Measurements from ENCODE around the gene PTPRT.
"Not testable (repeated sequence)": the region's sequence is repeated elsewhere in the genome, so short reads cannot be mapped to it uniquely, and the experiment has no call there.

Gene PTPRT

DNA sequence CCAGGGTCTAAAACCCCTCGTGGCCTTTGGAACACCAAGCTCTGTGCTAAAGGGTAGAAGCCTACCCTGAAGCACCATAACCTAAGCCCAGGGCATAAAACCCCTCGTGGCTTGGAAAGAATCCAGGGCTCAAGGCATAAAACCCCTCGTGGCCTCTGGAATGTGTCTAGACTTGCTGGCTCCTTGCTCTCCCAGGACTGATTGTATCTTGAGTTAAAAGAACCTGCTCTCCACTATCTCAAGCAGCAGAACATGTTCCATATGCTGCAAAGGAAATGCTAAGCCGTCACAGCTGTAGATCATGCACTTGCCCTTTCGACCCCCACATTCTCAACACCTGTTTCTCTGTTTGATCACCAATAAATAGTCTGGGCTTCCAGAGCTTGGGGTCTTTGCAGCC, 288.9 kb downstream of the PTPRT start:
- not testable (repeated sequence) for DNase-seq

DNA sequence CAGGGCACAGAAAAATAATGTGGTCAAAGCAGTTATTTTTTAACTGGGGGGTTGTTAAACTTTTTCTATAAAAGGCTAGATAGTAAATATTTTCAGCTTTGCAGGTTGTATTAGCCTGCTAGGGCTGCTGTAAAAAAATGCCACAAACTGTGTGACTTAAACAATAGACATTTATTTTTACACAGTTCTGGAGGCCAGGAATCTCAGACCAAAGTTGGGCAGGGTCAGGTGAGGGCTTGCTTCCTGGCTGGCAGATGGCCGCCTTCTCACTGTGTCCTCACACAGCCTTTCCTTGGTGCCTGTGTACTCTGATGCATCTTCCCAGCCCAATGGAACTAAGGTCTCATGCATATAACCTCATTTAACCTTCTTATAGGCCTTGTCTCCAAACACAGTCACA, 294.7 kb downstream of the PTPRT start:
- DNase-seq, result no peak

DNA sequence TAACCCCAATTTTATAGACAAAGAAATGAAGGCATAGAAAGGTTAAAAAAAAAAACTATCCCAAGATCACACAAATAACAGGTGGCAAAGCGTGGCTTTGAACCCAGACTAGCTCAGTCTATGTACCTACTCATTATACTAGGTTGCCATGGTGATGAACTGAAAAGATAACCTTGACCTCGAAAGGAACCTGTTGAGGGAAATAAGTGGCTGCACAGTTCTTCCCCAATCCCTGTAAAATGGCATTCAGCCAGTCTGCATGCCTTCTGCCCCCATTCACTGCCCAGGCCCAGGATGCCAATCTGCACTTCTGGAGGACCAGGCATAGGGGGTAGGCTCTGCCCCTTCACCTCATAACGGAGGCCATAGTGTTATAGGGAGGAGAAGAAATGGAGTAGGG, 295.2 kb downstream of the PTPRT start:
- no peak for DNase-seq

DNA sequence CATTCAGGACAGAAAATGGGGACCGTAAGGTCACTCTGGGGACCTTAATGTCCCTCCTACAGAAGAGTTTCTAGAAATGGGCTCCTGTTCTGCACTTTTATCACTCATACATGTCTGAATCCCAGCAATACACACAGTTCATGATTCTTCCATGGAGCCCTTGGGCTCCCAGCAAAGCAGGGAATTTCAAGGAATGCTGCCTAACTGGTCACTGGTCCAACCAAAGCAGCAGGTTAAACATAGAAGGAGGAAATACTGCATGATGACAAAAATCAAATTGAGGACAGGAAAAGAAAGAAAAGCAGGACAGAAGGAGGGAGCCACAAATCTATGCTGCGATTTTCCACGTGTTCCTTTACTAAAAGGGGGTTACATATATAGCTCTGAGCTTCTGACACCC, 300.2 kb downstream of the PTPRT start:
- no peak for DNase-seq

DNA sequence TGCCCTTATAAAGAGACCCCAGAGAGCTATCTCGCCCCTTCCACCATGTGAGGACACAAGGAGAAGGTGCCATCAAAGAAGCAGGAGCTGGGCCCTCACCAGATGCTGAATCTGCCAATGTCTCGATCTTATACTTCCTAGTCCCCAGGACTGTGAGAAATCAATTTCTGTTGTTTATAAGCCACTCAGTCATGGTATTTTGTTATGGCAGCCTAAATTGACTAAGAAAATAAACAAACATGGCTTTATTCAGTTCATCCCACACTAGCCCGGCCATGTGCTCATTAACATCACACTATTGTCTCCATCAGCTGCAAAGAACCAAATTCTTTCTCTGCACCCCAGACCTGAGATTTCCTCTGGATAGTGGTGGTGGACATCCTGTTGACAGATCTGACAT, 302.4 kb downstream of the PTPRT start:
- no peak for DNase-seq

DNA sequence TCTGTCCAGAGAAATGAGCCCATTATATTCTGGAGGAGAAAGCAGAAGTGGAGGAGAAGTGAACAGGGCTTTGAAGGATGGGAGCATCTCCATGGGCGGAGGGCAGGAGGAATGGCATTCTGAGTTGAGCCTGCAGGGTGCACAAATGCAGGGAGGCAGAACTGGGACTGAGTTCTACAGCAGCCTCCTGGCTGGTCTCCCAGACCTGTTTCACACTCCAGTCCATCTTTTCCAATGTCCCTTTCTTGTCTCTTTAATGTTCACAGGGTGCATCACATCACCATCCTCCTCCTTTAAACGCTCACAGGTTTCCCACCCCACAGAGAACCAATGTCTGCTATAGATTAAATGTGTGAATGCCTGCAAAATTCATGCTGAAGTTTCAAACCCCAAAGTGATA, 302.9 kb downstream of the PTPRT start:
- DNase-seq, result no peak

DNA sequence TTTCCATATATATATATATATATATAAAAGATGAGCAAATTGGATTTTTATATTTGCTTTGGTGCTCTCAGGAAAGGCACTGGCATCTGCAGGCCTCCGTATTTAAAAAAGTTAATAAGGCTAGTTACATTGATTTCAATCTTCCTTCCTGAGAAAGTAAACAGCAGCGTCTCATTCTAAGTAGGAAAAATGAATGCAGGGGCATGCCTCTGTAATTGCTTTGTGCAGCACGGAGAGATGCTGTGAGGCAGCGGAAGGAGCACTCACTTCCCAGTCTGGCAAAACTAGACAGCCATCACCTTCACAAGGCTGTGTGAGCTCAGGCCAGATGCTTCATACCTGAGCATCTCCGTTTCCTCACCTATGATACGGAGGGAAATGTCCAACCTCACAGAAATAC, 303.7 kb downstream of the PTPRT start:
- no peak for DNase-seq

DNA sequence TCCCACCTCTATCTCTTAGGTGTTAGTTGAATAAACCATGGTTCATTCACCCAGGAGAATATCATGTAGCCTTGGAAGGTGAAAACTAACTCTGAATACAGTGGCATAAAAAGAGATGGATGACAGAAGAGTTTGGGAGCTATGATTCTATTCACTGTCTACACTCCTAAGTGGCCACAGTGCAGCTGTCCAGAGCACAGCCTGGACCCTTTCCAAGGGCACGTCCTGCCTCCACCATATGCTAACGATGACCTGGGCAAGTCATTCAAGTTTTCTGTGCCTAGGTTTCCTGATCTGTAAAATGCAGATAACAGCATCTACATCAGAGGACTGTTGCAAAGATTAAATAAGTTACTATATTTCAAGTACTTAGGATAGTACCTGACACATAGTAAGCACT, 314.1 kb downstream of the PTPRT start:
- no peak for DNase-seq

DNA sequence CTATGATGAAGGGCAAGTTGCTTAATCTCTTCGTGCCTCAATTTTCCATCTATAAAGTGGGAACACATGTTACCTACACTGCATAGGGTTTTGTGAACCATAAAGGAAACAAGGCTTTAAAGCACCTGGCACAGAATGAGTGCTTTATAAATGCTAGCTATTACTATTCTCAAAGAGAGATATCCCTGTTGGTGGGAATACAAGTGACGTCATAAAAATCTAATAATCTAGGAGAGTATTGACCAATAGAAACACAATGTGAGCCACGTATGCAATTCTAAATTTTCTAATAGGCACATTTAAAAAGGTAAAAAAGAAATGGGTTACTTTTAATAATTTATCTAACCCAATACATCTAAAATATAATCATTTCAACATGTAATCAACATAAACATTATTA, 316.4 kb downstream of the PTPRT start:
- no peak for DNase-seq

DNA sequence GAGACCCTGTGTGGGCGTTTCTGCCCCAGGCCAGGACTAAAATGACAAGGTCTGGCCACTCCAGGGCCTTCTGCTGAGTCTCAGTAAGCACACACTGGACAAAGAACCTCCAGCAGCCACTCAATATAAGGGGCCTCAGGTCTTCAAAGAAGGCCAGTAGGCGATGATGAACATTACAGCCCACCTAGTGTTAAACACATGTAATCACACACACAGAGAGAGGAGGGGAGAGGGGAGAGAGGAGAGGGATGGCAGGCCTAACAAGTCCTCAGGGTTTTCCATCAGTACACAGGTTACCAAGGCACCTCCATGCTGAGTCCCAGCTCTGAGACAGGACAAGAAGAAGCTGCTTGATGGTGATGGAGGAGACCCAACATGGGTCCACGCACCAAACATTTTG, 325.6 kb downstream of the PTPRT start:
- no peak for DNase-seq

DNA sequence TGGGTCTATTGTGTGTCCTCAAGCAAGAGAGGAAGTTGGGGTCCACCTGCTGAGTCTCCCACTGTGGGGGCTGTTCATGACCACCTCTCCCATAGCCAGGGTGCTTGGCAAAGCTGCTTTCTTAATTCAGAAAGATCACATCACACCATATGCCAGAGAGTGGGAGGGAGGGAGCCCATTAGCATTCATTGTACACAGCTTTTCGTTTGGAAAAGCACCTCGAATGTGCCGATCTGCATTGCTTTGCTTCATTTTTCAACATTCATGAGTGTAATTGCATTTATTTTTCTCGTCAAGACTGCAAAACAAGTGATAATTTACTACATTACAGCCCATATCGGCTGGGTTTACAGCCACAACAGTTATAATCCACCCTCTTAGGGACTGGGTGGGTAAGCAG, 327.3 kb downstream of the PTPRT start:
- DNase-seq, result no peak

DNA sequence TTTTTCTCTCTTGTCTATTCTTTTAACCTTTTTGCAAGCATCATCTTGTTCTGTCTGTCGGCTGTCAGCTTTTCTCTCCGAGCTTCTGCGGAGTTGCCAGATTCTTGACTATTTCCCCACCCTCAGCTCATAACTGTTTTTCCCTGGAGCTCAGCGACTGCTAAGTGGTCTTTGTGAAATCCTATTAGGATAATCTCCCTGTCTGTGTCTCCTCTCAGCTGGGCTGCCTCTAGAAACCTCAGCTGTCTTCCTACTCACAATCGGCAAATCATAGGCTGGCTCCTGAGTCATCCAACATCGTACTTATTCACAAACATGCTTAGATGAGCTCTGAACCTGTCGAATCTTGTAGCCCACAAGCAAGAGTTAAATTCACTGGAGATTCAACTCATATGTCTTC, 332.3 kb downstream of the PTPRT start:
- DNase-seq, result no peak

DNA sequence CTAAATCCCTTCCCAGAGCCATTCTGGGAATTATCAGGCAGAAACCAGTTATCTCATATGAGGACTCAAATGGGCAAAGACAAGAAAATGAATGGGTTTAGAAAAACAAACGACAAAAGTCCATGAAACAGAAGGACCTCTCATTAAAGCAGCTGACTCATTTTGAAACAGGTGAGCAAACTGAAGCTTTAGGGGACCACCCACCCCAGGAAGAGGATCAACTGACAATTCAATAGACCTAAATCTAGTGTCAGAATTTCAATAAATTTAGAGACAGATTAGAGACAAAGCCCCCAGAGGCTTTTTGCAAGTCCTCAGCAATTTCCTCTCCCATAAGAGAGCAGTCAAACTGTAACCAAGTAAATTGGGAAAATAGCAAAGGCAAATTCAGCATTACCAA, 333.8 kb downstream of the PTPRT start:
- DNase-seq, result no peak

DNA sequence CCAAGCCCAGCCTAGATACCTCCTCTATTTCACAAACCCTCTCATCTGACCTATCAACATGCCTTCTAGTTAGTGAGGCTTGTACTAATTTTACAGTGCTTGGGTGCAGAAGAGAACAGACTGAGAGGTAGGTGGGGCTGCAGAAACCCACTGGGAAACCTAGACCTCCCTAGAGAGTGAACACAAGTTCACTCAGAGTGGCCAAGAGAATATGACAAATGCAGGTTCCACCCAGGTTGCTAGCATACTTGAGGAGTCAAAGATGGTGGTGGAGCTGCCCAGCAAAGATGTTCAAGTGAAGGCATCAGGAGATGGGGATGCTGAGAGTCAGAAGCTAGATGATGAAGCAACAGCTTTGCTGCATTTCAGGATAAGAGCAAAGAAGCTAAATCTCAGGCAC, 337.0 kb downstream of the PTPRT start:
- DNase-seq, result no peak

DNA sequence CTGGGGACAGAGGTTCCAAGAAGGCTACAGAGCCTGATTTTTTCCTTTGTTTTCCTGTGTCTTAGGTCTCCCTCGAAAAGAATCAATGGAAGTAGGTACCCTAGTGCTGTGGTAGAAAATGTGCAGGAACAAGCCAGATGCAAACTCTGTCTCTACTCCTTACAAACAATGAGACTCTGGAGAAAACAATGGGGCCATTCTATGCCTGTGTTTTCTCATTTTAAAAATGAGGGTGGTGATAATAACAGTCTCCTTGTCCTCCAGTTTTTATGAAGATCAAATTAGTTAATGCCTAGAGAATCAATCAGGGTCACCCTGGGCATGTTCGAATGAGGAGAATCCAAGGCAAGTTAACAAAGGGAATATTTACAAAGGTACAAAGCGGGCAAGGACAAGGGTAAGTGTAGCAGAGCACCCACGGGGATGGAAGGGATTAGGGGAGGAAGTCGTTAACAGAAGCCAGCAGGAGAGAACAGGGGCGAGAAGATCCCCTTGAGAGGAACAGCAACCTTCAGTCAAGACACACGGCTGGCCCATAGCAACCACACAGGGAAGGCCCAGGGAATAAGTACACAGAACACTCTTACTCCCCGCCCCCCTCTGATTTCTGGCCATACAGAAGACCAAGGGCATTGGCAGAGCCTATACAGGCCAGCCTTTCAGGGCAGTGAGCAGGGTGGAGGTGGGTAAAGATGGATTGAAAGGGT, 342.8 kb downstream of the PTPRT start:
- no peak for DNase-seq

DNA sequence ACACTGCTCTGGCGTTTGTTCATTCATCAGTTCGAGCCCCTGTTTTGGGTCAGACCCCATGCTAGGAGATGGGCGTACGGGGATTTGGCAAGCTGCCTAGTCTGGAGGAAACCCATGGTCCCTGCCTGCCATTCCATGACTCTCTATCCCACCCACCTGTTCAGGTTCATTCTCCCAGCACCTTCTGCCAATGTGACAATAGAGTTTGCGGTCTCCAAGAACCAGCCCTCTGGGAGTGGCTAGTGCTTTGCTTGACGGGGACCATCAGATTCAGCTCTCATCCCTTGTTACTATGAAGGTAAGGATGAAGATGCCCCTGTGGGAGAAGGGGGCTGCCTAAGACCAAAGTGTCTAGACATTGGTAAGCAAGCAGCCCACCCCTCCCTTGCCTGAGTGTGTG, 345.0 kb downstream of the PTPRT start:
- no peak for DNase-seq

DNA sequence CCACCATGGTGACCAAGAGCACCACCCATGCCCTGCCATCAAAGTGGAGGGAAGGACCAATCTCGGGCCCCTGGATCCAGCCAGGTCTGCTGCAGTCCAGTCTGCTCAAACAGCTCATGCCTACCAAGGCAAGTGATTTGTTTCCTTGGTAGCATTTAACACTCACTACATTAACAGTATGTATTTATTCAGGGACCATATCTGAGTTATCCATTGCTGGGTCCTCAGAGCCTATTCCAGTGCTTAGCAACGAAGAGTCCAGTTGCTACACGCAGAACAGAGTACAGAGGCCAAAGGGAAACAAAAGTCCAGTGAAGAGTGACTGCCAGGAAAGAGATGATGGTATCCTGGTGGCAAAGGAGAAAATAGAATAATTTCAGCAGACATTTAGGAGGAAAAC, 352.2 kb downstream of the PTPRT start:
- no peak for DNase-seq

DNA sequence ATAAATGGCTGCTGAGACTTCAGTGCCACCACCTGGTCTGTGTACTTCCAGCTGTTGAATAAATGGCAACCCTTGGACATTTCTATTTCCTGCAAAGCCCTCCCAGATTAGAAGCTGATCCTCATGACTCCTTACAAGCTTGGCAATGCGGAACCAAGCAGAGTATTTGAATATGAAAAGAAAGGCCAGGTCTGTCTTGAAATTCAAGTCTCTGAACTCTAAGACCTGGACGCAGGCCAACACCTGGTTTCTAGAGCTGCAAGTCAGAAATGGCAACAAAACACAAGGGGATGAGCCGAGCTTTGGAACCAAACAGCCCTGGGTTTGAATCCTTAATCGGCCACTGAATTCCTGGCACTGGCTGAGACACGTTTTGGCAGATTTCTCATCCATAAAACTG, 353.4 kb downstream of the PTPRT start:
- no peak for DNase-seq

DNA sequence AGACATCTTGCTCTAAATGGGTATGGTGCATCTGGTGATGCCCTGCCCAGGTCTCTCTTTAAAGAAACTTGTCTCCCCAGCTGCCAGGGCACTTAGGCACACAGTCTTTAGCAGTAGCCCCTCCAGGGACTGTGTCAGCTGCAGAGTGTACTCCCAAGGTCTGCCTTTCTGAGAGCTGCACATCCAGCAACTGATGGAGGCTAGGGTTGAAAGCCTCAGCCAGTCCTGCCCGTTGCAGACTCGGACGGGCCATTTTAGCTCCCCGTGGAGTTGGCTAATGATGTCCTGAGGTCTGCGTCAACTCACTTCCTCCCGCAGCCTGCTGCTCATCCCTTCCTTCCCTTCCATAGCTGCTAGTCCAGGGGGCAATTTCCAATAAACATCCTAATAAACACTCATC, 381.8 kb downstream of the PTPRT start:
- DNase-seq, result no peak

DNA sequence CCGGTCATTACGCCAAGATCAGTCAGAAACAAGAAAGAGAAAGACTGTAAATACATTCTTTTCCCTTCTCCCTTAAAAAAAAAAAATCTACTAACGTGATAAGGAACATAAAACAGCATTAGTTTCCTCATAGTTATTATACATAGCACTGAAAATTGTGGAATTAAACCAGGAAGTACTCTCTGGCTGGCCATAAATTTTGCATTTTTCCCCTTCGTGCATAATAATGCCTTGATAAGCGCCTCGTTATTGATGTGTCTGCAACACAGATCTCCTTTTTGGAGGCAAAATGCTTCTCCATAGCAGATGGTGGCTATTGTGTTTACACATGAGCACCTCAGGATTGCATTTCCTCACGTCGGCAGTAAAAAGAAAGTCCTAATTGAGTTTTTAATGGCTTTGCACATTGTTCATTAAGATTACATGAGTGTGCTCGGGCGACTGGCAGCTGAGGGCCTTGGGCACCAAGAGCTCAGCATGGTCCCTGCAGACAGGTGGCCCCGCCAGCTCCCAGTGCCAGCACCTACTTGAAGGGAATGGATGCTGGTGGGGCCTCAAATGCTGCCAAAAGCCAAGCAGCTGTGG, 394.5 kb downstream of the PTPRT start:
- DNase-seq, result no peak

DNA sequence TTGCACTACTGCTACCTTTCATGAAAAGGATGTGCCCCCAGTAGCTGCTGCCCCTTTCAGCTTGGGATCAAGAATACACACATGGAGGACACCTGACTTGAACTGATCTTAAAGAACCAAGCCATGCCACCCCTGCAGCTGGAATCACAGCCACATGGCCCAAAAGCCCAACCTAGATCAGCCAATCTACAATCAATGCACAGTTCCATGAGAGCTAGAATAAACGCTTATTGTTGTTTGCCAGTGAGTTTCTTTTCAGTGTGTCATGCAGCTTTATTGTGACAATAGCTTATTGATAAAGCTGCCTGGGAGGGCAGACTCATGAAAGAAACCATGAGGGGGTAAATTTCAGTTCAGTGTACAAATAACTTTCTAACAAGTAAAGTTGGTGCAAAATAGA, 397.7 kb downstream of the PTPRT start:
- no peak for DNase-seq

DNA sequence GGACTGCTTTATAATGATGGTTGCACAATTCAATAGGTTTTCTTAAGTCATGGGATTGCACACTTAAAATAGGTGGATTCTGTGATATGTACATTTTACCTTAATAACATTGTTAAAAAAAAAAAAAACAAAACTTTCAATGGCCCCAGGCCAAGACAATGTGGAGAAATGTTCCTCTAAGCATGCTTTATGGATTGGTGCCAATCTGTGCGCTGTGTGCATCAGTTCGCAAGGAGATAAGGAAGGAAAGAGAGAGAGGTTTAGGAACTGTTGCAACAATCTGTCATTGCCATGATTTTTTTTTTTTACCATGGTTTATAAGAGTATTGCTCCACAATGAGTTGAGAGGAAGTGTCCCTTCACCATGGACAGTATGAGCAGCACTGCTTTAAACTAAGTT, 399.6 kb downstream of the PTPRT start:
- DNase-seq, result no peak

DNA sequence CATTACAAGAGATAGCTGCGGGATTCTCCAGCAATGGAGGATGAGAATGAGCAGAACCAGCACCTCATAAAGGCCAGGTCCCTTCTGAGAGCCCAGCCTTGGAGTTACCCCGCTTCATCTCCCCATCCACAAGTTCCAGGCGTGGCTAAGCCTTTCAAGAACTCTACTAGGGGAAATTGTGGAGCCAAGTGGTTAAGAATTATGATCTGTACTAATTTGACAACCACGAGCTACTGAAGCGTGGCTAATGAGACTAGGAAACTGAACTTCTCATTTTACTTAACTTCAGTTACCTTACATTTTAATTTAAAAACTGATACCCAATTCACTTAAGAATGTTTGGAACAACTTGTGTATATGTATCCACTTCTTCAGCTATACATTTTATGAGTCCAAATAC, 401.0 kb downstream of the PTPRT start:
- no peak for DNase-seq

DNA sequence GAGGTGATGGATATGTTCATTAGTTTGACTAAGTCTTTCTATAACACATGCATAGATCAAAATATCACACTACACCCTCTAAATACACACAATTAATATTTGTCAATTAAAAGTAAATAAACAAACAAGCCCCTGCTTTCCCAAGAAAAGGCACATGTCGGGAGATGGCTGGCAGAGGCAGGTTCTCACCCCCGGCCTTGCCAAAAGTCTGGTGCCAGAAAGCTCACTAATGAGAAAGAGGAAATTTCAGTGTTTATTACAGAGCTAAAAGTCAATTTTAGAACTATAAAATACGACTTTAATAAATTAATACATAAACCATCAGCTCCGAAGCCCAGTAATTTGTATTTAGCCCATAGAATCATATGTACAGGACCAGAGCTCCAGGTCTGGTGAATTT, 404.7 kb downstream of the PTPRT start:
- no peak for DNase-seq

DNA sequence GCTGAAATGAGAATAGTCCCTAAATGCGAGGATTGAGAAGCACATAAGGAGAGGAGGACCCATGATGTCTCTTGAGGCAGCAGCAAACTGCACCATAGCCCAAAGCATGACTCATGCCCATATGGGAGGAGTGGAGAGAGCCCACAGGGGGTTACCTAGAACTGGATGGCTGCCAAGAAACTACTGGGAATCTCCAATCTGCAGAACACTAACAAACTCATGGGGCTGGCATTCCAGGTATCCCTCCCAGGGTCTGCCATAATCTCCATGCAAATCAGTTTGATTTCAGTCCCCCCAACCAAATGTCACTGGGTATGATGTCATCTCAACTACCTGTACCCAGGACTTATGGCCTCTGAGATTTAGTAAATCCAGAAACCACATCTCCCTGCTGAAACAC, 410.5 kb downstream of the PTPRT start:
- DNase-seq, result no peak

Measured in stimulated activated CD4-positive, alpha-beta T cell treated with anti-CD3 and anti-CD28 coated beads, Interleukin-1b, Interleukin-23, amount 100 ng/mL, for 48 hours (primary cell).